ENCODE measurements around the gene CELSR2. TPM values are rescaled to one million over a fixed set of nuclear protein-coding genes. Genes with fewer than 3 reads are reported as not detected.
A peak's percentile ranks its signal among the peaks of the same experiment; 100 is the strongest.

The CELSR2 gene
- total and polyA plus RNA-seq, 2 of the 8 experiments (the other 6 are each of a cell fraction or from before 2014, with no cell fraction given), result 12.0 to 27.7 TPM

DNA sequence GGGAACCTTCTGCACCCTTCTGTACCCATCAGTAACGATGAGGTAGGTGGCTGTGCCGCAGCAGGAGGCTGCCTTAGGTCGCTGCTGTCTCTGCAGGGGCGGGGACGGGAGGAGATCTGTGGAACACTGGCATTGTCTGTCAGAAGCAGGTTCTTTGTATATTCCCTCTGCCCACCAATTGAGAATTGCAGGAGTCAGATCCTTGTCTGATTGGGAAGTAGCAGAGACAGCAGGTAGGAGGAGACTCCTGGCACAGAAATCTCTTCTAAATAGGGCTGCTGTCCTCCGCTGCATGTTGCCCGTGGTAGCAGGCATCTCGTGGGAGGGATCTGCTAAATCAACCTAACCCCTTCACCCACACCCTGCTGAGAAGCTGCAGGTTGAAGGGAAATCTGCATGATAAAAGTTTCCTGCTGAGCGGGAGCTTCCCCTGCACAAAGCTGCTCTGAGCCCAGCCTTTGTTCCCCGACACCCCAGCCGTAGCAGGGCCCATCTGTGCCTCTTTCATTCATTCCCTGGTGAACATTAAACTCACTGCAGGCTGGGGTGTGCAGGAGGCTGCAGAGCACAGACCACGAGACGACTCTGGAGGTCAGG, 19.7 kb upstream of the CELSR2 start (continued):
- TF ChIP-seq TBP (IDR thresholded peaks at IDR 0.05; ENCODE audit: low read depth, low read length) (0 out of 2 replicates have a peak, but pooled peaks have one; percentile 67), EZH2 (IDR thresholded peaks at IDR 0.05; ENCODE audit: low read depth, low read length, severe bottlenecking) (no peak), CREB1 (IDR thresholded peaks at IDR 0.05) (no peak), SIRT6 (IDR thresholded peaks at IDR 0.05; ENCODE audit: low read length) (no peak), CHD2 (IDR thresholded peaks at IDR 0.05; ENCODE audit: low read length) (peak; percentile 63; the same call in 1 of the 2 replicates), CBX8 (IDR thresholded peaks at IDR 0.05; ENCODE audit: borderline replicate concordance, low read depth, low read length) (no peak), TEAD4 (IDR thresholded peaks at IDR 0.05; ENCODE audit: low read depth, low read length) (no peak), CTBP2 (IDR thresholded peaks at IDR 0.05; ENCODE audit: borderline replicate concordance, insufficient read depth, insufficient read length, low read length) (peak; percentile 83), TAF7 (optimal IDR thresholded peaks at IDR 0.05; ENCODE audit: borderline replicate concordance, low read depth, low read length) (no peak), SP4 (IDR thresholded peaks at IDR 0.05; ENCODE audit: low read length) (no peak), EP300 (IDR thresholded peaks at IDR 0.05; ENCODE audit: borderline replicate concordance in 1 of 2, low read depth in 2 of 2, low read length in 2 of 2) (peak in 1 of 2 experiments; percentile 75; a peak in 1 of 3 replicates), RAD21 (IDR thresholded peaks at IDR 0.05 in 1 of 2, conservative IDR thresholded peaks at IDR 0.05 in 1 of 2; ENCODE audit: low read depth in 2 of 2, low read length in 2 of 2) (0 out of 4 replicates have a peak, but pooled peaks of 1 of the 2 experiments have one; percentile 21), SIX5 (IDR thresholded peaks at IDR 0.05; ENCODE audit: low read depth, low read length) (no peak), POU5F1 (IDR thresholded peaks at IDR 0.05; ENCODE audit: low read depth, low read length) (peak; percentile 97), RFX5 (IDR thresholded peaks at IDR 0.05; ENCODE audit: borderline replicate concordance, low read depth, low read length) (no peak), HDAC6 (IDR thresholded peaks at IDR 0.05; ENCODE audit: low read depth, low read length) (no peak), BACH1 (IDR thresholded peaks at IDR 0.05; ENCODE audit: low read length) (no peak; the same call in 1 of the 2 replicates), CHD1 (IDR thresholded peaks at IDR 0.05; ENCODE audit: low read depth, low read length) (no peak)
- TF ChIP-seq, protein P1, sequence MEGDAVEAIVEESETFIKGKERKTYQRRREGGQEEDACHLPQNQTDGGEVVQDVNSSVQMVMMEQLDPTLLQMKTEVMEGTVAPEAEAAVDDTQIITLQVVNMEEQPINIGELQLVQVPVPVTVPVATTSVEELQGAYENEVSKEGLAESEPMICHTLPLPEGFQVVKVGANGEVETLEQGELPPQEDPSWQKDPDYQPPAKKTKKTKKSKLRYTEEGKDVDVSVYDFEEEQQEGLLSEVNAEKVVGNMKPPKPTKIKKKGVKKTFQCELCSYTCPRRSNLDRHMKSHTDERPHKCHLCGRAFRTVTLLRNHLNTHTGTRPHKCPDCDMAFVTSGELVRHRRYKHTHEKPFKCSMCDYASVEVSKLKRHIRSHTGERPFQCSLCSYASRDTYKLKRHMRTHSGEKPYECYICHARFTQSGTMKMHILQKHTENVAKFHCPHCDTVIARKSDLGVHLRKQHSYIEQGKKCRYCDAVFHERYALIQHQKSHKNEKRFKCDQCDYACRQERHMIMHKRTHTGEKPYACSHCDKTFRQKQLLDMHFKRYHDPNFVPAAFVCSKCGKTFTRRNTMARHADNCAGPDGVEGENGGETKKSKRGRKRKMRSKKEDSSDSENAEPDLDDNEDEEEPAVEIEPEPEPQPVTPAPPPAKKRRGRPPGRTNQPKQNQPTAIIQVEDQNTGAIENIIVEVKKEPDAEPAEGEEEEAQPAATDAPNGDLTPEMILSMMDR (IDR thresholded peaks at IDR 0.05; ENCODE audit: control extremely low read depth in 1 of 3, insufficient read depth in 1 of 3, low read depth in 1 of 3, low read length in 3 of 3), result no peak
- TF ChIP-seq, protein P2, sequence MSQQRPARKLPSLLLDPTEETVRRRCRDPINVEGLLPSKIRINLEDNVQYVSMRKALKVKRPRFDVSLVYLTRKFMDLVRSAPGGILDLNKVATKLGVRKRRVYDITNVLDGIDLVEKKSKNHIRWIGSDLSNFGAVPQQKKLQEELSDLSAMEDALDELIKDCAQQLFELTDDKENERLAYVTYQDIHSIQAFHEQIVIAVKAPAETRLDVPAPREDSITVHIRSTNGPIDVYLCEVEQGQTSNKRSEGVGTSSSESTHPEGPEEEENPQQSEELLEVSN (IDR thresholded peaks at IDR 0.05), result no peak
- TF ChIP-seq, protein P3, sequence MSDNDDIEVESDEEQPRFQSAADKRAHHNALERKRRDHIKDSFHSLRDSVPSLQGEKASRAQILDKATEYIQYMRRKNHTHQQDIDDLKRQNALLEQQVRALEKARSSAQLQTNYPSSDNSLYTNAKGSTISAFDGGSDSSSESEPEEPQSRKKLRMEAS (IDR thresholded peaks at IDR 0.05), result peak; percentile 85; the same call in 1 of the 2 replicates

Data from H1 (cell line).